ENCODE measurements around the gene ABHD2.

ABHD2 gene

GRCh38 chr15:89075101-89075640, 13.1 kb upstream of the ABHD2 start:
- TF ChIP-seq CTCF (IDR thresholded peaks at IDR 0.05; ENCODE audit: insufficient read depth, missing control alignments), result no peak
- DNase-seq (ENCODE audit: insufficient read length, low spot score), result no peak
- no peak for FAIRE-seq

- FAIRE-seq (no peak), DNase-seq (ENCODE audit: insufficient read length, low spot score) (no peak)
- TF ChIP-seq CTCF (IDR thresholded peaks at IDR 0.05; ENCODE audit: insufficient read depth, missing control alignments), result no peak
Observed at GRCh38 chr15:89075846-89076245, 12.4 kb upstream of the ABHD2 start.

GRCh38 chr15:89077750-89078149, 10.5 kb upstream of the ABHD2 start:
- FAIRE-seq (no peak), DNase-seq (ENCODE audit: insufficient read length, low spot score) (no peak)
- TF ChIP-seq CTCF (IDR thresholded peaks at IDR 0.05; ENCODE audit: insufficient read depth, missing control alignments), result no peak

- FAIRE-seq, result no peak
- no peak for DNase-seq (ENCODE audit: insufficient read length, low spot score)
- no peak for TF ChIP-seq CTCF (IDR thresholded peaks at IDR 0.05; ENCODE audit: insufficient read depth, missing control alignments)
Observed at GRCh38 chr15:89078851-89079810, 9.1 kb upstream of the ABHD2 start.

GRCh38 chr15:89081878-89082277, 6.4 kb upstream of the ABHD2 start:
- no peak for TF ChIP-seq CTCF (IDR thresholded peaks at IDR 0.05; ENCODE audit: insufficient read depth, missing control alignments)
- no peak for DNase-seq (ENCODE audit: insufficient read length, low spot score)
- FAIRE-seq, result no peak

GRCh38 chr15:89083246-89083645, 5.0 kb upstream of the ABHD2 start:
- no peak for FAIRE-seq
- TF ChIP-seq CTCF (IDR thresholded peaks at IDR 0.05; ENCODE audit: insufficient read depth, missing control alignments), result no peak
- DNase-seq (ENCODE audit: insufficient read length, low spot score), result no peak
